IMR-90 (cell line): ENCODE results near the gene CENPP.
A peak's percentile ranks its signal among the peaks of the same experiment; 100 is the strongest.

Source experiments
- BHLHE40 ChIP-seq: fragments of 150-350 bp; IDR thresholded peaks from 2 replicates; pipeline ENCODE4 v1.6.1; 2016; ENCODE audit warnings: mild to moderate bottlenecking, low read depth, low read length
- CEBPB ChIP-seq: IDR thresholded peaks from 2 replicates; pipeline ENCODE4 v1.6.1; 2012; ENCODE audit warnings: low read depth, low read length, improper control_type of control experiment
- CTCF ChIP-seq: conservative IDR thresholded peaks from 2 replicates; pipeline ENCODE4 v1.5.1; 2012; ENCODE audit warnings: mild to moderate bottlenecking, low read depth, low read length, improper control_type of control experiment
- FOS ChIP-seq: fragments of 150-350 bp; IDR thresholded peaks from 2 replicates; pipeline ENCODE4 v1.6.1; 2016; ENCODE audit warnings: low read depth, low read length
- MAFK ChIP-seq: IDR thresholded peaks from 2 replicates; pipeline ENCODE4 v1.6.1; 2012; ENCODE audit warnings: low read depth, low read length, improper control_type of control experiment
- POLR2A ChIP-seq: IDR thresholded peaks from 2 replicates; pipeline ENCODE4 v1.6.1; 2012; ENCODE audit warnings: mild to moderate bottlenecking, low read depth, low read length
- RAD21 ChIP-seq: IDR thresholded peaks from 2 replicates; pipeline ENCODE4 v1.6.1; 2012; ENCODE audit warnings: low read length, improper control_type of control experiment
- RCOR1 ChIP-seq: IDR thresholded peaks from 2 replicates; pipeline ENCODE4 v1.6.1; 2012; ENCODE audit warnings: mild to moderate bottlenecking, low read length, improper control_type of control experiment; ENCODE audit not compliant: insufficient replicate concordance
- RFX5 ChIP-seq: IDR thresholded peaks from 2 replicates; pipeline ENCODE4 v1.8.0; 2012; ENCODE audit warnings: low read depth, mild to moderate bottlenecking, low read length, moderate library complexity
- SMC3 ChIP-seq: fragments of 150-350 bp; IDR thresholded peaks from 2 replicates; pipeline ENCODE4 v1.6.1; 2016; ENCODE audit warnings: low read depth, mild to moderate bottlenecking, antibody characterized with exemption, low read length, moderate library complexity
- USF2 ChIP-seq: fragments of 150-350 bp; IDR thresholded peaks from 2 replicates; pipeline ENCODE4 v1.6.1; 2017; ENCODE audit warnings: mild to moderate bottlenecking, antibody characterized with exemption, low read length, low read depth

DNA sequence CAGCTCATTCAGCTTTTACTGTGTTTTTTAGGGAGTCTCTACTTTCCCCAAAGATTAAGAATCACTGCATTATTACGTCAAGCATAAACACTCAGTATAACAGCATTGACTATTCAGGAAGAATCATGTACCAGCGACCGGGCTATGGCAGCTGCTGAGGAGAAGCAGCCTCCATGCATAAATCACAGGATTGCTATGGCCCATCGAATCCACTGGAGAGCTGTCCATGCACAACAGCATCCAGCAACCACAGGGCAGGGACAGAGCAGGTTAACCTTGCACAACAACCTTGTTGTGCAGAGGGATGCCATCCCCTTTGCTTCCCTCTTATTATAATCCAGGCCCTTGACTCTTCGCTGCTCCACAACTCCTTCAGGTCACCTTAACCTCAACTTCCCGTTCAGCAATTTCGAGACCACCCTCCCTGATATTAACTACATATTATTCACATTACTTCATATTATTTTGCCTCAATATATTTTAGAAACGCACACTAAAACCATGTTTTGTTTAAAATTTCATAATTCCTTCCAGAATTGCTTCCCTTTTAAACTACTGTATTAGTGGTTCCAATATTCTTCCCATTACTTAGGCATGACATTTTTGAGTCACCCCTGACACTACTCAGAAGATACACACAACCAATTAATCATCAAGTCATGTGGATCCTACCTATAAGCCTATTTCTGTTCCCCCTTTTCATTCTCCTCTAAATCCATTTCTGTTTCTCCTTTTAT is 33.2 kb upstream of the CENPP start:
- TF ChIP-seq POLR2A (no peak), CTCF (no peak), USF2 (no peak), SMC3 (no peak), MAFK (no peak), CEBPB (0 out of 2 replicates have a peak, but pooled peaks have one; percentile 21), RFX5 (no peak), BHLHE40 (no peak), FOS (no peak), RCOR1 (no peak), RAD21 (no peak)
